Sigmoid colon (tissue), 3 donors: ENCODE measurements around the gene KCNT1.

Experiments used
- CTCF ChIP-seq, 4 experiments: fragments of 450-650 bp in 3 of 4; fragments of 200-600 bp in 1 of 4; IDR thresholded peaks; one replicate each; pipeline ENCODE4 v1.5.1; 2016 to 2019; ENCODE audit warnings: antibody characterized with exemption in 4 of 4, mild to moderate bottlenecking in 3 of 4, moderate library complexity in 2 of 4
- POLR2A ChIP-seq, 2 donors: fragments of 450-650 bp; IDR thresholded peaks; one replicate each; pipeline ENCODE4 v1.6.1; 2016; ENCODE audit warnings: antibody characterized with exemption in 2 of 2, mild to moderate bottlenecking in 2 of 2, moderate library complexity in 2 of 2

DNA sequence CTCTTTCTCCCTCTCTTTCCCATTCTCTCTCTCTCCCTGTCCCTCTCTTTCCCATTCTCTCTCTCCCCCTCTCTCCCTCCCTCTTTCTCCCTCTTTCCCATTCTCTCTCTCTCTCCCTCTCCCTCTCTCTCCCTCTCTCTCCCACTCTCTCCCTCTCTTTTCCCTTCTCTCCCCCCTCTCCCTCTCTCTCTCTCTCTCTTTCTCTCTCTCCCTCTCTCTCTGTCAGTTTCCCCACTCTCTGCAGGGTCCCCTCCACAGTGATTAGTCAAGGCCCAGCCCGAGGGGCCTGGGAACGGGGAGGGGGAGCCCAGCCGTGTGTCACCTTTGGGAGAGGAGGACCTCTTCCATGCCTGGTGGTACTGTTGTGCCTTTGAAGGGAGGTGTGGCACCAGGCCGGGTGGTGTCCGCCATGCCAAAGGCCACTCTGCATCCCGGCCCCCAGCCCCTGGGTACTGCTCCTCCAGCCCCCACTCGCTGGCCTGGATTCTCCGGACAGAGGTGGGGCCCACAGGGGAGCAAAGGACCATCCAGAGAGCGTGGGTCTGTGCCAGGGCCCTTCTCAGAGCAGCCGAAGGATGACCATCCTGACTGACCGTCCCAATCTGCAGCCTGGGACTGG is 25.4 kb downstream of the KCNT1 start:
- no peak for TF ChIP-seq CTCF (IDR thresholded peaks at IDR 0.05)
- no peak for TF ChIP-seq POLR2A (IDR thresholded peaks at IDR 0.05)
